Limb (tissue), 2 donors: ENCODE data around the gene UBE2E3.
A peak's percentile ranks its signal among the peaks of the same experiment; 100 is the strongest.

Experiments used
- DNase-seq, 2 donors: peaks; one replicate each; pipeline ENCODE4 v3.0.0-alpha.2; 2016; ENCODE audit errors: extremely low spot score in 2 of 2

The UBE2E3 gene

DNA sequence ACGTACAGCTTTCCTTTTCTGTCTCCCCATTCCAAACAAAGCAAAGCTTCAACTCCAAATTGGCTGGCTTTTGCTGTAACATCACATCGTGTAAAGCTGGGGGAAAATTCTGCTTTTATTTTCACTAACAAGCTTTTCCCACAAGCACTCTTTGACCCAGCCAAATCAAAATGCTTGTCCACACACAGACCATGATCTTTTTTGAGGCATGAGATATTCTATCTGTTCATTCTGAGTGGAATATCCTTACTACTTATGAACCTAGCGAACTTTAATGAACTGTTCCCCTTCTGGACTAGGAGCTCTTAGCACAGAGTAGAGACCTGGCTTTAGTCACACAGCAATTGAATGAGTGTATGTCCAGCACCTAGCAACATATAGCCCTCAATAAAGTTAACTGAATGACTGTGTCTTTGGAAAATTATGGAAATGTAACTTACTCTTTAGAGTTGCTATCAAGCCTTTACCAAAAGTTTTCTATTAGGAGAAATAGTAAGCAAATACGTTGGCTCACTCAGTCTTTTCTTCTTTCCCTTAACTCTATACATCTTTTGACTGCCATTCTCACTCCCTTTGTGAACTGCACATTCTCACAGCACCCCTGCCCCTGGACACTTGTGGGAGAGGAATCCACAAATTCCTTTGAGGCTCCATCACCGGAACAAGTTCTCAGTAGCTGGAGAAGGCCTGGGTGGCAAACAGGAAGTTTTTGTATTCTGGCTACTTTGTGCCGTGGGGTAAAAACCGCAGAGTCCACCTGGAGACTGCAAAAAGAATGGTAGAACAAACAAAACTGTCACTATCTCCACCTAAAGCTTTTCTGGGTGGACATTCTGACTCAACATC is 1.3 kb upstream of the UBE2E3 start:
- DNase-seq: peak in 1 of 2 donors; percentile 36

- peak in 1 of 2 donors; percentile 42 for DNase-seq
Observed at GRCh38 chr2:180979749-180980105, 678 bp upstream of the UBE2E3 start.

DNA sequence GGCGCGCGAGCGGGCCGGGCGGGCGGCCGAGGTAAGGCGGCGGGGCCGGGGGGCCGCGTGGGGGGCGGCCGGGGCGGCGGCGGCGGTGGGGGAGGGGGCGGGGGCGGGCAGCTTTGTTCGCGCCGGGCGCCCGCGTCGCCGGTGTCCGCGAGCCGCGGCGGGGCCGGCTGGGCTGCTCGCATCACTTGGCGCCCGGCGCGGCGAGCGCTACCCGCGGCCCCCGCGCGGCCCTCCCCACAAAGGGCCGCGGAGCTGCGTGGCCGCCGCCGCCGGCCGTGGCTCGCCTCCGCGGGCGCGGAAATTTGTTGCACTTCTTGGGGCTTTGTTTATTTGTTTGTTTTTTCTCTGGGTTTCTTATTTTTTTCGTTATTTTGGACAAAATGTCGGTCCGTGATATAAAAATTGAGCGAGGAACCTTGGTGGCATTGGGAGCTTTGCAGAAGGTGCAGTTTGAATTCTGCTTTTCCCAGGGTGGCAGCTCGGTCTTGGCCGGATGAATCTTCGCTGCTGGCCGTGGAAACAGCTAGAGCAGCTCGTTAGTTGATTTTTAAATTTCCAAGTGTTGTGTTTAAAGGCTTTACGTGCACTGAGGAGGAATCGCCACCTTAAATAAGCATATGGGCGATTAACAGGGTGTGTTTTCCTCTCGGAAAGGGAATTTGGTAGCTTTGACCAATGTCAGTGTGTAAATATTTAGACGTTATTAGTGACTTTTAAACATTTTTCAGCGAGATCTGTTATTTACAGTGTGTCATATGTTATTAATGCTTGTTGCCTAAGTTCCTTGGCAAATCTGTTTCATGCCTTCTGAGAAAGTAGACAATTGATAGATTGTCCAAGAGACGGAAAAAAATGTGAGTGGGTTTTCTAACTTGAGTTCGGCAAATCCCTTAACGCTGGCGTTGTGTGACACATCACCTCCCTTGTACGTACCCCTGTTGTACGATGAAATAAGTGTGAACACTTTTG is 822 bp downstream of the UBE2E3 start:
- no peak for DNase-seq

DNA sequence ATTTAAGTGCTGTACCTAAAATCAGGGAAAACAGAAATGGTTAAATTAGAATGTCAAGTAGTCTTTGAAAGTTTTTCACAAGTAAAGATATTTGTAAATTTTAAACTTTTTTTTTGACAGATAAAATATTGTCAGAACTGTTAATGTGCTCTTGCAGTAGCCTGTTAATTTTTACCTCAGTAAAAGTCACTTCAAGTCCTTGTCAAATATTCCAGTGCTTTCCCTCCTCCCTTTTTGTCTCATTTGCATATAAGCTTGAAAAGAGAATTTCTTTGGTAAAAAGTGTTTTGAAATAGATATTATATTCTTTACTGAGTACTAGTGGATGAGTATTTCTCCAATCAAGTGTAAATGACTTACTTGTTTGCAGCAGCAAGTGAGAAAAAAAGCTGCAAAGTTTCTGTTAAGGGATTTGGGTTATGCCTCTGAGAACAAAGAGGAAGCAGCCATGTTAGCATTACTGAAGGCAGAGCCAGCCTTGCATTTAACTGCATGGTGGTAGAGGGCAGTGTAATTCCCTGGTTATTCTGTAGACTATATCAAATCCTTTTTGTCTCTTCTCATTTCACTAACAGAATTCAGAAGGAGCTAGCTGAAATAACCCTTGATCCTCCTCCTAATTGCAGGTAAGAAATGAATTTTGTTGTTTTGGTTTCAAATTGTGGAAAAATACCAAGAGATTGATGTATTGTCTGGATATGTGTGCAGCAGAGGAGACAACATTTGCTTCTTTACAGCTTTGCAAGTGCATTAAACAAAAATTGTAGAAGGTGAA is 3.2 kb downstream of the UBE2E3 start:
- DNase-seq: peak; percentile 39 to 77

DNA sequence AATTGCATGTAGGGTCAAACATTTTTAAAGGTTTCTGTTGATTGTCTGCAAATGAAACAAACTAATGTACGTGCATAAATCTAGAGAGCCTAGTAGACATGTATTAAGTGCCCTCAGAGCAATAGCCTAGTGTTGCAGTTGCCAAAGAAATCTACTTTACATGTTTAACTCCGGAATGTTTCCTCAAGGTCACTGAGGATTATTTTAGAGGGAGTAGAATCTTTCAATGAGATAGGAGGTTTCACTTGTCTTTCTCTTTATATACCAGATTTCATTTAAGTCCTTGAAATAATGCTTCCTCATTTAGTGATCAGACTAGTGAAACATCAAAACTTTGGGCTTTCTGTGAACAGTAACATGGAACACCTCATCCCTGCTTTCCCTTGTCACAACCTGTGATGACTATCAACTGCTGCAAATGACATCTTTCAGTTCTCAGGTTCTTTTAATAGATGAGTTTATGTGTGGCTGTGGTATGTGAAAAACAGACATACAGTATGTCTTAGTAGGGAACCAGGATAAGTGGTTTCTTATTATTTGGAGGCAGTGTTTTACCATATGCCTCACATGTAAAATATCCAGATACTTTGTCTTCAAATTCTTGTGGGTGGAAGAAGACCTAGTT is 5.5 kb downstream of the UBE2E3 start:
- no peak for DNase-seq

- no peak for DNase-seq
Observed at GRCh38 chr2:180987146-180987545, 6.7 kb downstream of the UBE2E3 start.

DNA sequence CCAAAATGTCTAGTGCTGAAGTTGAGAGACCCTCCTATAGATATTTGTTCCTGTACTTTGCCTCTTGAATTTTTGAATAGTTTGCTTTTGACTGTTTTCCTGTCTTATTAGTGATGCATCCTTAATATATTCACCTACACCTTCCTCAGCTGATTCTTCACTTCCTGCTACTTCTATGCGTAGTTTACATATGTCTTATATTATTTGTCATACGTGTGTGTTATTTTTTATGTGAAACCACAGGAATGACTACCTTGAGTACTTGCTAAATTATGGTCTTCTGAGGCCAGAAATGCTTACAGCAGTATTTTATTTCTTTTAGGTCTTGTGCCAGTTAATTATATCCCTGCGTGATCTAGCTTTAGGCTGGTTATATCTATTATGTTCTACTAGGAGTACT is 9.9 kb downstream of the UBE2E3 start:
- no peak for DNase-seq

DNA sequence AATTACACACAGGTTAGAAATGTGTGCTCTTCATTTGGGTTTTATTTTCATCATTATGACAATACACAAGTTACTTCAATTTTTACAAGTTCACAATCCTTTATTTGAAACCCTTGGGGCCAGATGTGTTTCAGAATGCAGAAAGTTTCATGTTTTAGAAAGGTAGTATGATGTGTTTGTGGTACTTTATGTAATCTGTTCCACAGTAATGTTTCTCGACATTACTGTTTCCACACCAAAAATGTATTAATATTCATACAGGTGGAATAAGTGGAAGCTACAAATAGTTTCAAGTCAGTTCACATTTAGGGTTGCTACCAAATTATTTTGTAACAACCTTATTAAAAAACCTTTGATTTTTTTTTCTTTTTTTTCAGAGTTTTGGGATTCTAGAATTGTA is 10.4 kb downstream of the UBE2E3 start:
- DNase-seq: no peak

GRCh38 chr2:180991361-180991760 is 11.0 kb downstream of the UBE2E3 start:
- DNase-seq: no peak

DNA sequence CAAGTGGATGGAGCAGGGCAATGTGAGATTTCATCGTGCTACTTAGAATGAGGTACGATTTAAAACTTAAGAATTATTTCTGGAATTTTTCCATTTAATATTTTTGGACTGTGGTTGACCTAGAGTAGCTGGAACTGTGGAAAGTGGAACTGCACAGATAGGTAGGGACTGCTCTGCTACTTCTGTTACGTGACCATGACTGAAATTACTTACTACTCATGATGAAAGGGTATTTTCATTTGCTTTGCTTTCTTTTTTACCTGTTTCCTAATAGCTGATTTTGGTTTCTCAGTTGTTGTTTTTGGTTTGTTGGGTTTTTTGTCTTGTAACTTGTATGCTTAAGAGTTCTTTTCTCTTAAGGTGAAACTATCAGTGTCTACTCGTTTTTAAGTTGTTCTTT is 11.4 kb downstream of the UBE2E3 start:
- DNase-seq: no peak

DNA sequence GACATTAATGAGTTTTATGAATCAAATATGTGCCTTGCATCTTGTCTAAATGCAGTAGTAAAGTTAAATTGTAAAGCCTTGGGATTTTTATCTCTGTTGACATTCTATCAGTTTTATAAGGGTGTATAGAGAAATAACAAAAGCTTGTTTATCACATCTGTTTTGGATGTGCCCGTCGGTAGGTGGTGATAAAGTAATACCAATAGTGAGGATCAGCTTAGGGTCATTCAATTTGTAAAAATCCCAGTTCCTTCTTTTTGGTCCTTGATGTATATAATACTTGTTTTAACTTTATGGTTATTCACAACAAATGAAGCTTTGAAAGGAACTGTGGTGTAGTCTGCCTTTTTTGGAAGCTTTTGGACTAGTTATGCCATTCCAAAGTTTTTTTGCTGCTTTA is 12.6 kb downstream of the UBE2E3 start:
- no peak for DNase-seq

GRCh38 chr2:180999274-180999964 is 19.0 kb downstream of the UBE2E3 start:
- DNase-seq: no peak

GRCh38 chr2:181004647-181005325 is 24.4 kb downstream of the UBE2E3 start:
- no peak for DNase-seq

DNA sequence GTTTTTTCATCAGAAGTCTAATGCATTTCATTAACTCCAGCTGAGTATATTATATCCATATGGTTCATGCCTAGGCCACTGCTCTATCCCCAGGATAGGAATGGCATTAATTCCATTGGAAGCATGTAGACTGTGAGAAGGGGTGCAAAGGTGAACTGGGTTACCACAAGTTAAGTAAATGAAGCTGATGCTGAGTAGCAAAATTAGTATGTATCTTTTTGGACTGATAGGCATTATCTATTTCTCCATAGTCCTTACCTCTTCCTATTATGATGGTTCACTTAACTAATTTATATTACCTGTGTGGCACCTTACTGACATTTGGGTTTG is 24.9 kb downstream of the UBE2E3 start:
- no peak for DNase-seq

- DNase-seq: no peak
Observed at GRCh38 chr2:181005809-181006208, 25.4 kb downstream of the UBE2E3 start.

DNA sequence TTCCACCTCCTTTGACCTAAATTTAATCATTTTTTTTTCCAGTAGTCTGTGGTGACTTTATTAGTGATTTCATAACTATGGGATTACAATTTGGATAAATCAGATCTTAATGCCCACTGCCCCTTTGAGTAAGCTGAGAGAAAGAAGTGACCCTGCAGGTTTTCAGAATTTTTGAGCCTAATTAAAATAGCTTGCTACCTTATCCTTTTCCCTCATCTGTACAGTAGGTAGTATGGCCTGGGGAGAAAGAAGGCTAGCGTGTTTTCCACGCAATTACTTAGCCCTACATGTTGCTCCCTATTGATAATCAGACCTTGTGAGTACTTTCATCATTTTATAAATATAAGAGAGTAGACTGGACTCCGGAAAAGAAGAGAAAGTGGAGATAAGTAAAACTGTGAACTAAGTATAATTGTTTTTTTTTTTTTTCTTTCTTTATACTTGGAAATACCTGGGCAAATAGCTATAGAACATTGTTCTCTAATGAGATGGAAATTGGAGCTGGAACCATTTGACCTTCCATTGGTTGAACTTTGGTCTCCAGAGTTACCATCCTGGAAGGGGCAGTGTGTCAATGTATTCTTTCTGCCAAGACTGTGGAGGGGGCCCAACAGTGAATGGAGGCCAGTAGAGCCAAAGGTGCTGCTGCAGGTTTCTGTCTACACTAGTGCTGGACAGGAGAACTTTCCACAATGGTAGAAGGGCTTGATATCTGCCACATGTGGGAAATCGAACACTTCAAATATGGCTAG is 26.9 kb downstream of the UBE2E3 start:
- DNase-seq: no peak

GRCh38 chr2:181008407-181008806 is 28.0 kb downstream of the UBE2E3 start:
- DNase-seq: no peak

DNA sequence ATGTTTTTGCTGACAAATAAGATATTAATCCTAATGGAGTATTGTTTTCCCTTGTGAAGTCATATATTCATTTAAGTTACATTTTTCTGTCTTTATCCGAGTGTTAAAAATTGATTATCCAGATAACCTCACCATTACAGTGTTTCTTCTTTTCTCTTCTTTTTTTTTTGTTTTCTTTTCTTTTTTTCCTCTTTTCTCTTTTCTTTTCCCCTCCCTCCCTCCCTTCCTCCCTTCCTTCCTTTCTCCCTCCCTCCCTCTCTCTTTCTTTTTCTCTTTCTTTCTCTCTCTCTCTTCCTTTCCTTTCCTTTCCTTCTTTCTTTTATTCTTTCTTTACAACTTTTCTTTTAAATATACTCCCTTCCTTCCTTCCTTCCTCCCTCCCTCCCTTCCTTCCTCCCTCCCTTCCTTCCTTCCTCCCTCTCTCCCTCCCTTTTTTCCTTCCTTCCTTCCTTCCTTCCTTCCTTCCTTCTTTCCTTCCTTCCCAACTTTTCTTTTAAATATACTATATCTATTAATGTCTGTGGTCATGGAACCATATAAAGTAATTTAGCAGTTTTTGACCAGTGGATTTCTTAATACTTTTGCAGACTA is 40.9 kb downstream of the UBE2E3 start:
- no peak for DNase-seq

- DNase-seq: no peak
Observed at GRCh38 chr2:181022652-181023051, 42.2 kb downstream of the UBE2E3 start.
